GM18519 (cell line): ENCODE results near the gene COTL1.
"Not testable (repeated sequence)": the region's sequence is repeated elsewhere in the genome, so short reads cannot be mapped to it uniquely, and the experiment has no call there.

Experiments
- ATAC-seq: cut with Tn5 transposase; IDR thresholded peaks from one replicate; pipeline ENCODE4 v1.9.1; 2021; ENCODE audit warnings: mild to moderate bottlenecking, moderate library complexity; ENCODE audit not compliant: unreplicated experiment, low FRiP score

COTL1 gene

DNA sequence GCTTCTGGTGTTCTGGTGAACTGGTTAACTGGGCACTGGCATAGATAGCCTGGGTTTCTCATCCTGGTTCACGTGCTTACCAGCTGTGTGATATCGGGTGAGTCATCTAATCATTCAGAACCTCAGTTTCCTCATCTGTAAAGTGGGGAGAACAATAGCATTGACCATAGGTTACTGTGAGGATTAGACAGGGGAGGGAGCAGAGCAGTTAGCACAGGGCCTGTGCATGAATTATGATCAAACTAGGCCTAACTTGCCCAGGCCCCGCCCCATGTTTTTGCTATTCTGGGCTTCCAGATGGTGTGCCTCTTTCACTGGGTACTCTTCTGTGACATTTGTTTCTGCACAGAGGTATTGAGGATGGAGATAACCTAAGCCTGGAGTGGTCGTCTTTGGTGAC is 25.8 kb upstream of the COTL1 start:
- no peak for ATAC-seq

DNA sequence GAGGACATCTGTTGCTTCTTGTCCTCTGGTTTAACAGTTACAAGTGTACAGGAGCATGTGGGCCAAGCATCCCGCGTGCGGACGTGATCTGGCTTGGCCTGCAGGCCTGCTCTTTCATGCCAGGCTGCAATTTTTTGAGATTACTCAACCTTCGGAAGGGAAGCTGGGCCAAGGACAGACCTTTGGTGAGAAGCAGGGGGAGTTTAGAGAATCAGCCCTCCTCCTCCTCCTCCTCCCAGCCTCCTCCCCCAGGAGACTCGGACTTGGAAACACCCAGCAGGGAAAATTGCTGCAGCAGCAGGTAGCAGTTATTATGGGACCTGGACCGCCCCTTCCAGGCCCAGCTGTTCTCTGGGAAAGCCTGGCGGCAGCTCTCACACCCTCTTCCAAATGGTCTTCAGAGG is 25.3 kb upstream of the COTL1 start:
- no peak for ATAC-seq

DNA sequence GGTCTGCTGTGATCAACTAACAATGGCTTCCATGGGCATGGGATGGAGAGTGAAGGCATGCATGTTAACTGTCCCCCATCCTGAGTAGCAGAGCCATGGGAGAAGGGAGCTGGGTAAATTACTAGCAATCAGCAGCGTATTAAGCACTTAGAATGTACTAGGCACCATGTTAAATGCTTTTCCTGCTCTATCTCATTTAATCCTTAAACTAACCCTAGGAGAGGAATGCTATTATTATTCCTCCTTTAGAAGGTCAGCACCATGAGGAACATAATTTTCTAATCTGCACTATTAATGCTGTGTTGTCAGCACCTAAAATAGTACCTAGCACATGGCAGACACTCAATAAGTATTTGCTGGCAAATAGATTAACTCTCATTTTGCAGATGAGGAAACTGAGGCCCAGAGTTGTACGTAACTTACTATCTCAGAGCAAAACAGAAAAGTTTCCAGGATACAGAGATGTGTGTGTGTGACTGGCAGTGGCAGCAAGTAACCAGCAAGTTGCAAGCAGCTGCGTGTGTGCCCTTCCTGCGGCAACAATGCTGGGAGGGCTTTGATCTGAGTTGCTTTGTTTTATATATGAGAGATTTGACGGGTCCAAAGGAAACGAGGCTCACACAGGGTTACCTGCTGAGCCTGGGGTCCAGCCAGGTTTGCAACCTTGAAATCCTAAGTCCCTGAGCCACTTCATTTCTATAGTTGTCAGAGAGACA is 23.9 kb upstream of the COTL1 start:
- ATAC-seq = no peak

DNA sequence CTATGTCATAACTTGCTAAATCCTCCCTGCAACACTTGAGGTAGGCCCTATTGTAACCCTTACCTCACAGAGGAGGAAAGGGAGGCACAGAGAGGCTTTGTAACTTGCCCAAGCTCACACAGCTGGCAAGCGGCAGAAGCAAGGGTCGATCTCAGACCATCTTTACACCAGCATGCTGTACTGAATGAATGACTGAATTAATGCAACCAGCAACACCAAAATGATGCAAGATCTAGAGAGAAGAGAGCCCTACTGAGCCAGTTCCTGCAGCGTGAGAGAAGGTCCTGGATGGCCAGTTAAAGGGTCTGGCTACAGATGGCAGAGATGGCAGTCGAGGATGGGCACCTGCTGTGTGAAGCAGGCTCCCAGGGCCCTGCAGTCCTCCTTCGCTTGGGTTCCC is 22.3 kb upstream of the COTL1 start:
- no peak for ATAC-seq

DNA sequence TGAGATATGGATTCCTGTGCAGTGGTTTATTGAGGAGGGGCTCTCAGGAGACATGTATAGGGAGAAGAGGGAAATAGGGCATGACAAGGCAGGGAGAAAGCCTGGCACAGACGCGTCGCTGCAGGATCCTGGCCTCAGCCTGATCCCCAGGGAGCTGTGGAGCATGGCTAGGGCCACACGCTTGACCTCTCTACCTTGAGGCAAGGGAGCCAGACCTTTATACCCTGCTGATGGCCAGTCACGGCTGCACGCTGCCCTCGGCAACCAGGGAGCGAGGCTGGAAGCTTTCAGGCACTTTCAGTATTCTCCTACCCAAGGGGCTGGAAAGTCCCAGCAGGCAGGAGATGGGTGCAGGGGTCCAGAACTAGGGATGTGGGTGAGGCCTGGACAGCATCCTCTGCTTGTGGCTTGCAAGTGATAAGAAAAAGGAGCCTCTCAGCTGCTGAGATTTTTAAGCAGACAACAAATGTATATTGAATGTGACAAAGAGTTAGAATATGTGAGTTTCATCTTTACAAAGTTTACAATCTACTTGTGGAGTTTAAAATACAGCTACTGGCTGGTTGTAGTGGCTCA is 20.4 kb upstream of the COTL1 start:
- no peak for ATAC-seq

DNA sequence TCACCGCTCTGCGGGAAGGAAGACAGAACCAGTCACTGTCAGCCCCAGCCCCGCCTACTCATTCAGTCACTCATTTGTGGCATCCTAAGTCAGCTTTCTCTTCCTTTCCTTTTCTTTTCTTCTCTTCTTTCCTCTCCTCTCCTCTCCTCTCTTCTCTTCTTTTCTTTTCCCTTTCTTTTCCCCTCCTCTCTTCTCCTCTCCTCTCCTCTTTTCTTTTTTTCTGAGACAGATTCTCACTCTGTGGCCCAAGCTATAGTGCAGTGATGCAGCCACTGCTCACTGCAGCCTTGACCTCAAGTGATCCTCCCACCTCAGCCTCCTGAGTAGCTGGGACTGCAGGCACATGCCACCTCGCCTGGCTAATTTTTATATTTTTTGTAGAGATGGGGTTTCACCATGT is 19.8 kb upstream of the COTL1 start:
- ATAC-seq = no peak

DNA sequence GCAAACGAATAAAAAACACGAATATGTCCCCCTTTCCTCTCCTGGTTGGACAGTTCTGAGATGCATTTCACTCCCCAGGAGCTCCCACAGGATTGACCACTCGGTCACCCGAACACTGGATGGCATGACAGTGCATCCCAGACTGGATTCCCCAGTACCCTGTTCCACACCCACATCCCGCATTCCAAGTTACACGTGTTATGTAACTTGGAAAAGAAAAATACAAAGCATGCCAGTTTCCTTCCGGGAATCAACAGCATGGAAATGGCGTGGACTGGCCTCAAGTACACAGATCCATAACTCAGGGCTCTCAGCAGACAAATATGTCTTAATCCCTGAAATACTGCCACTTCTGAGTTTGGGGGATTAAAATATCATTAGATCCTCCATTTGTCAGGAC is 17.8 kb upstream of the COTL1 start:
- ATAC-seq = no peak

DNA sequence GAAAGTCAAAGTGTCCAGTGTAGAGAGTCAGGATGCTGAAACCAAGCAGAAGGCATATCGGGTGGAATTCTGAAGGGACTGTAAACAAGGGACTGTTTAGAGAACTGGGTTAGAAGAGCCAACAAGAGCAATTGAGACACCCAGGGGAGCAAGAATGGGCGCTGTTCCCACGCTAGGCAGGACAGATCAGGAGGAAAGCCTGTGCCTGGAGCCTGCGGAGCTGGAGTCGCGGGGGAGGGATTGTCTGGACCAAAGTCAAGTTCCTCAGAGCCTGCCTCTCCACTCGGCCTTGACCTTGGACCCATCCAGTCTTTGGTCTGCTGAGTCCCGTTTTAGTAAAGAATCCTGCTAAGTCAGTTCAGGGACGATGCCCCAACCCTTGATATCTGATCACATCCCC is 15.7 kb upstream of the COTL1 start:
- ATAC-seq = no peak

DNA sequence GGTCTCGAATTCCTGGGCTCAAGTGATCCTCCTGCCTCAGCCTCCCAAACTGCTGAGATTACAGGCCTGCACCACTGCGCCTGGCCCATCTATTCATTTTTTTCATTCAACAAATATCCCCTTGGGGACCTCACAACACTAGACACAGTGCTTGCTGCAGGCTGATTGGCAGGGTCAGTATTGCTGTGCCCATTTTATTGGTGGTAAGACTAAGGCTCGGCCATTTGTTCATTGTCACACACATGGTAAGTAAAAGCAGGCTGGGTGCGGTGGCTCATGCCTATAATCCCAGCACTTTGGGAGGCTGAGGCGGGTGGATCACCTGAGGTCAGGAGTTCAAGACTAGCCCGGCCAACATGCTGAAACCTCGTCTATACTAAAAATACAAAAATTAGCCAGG is 15.0 kb upstream of the COTL1 start:
- ATAC-seq = not testable (repeated sequence)

DNA sequence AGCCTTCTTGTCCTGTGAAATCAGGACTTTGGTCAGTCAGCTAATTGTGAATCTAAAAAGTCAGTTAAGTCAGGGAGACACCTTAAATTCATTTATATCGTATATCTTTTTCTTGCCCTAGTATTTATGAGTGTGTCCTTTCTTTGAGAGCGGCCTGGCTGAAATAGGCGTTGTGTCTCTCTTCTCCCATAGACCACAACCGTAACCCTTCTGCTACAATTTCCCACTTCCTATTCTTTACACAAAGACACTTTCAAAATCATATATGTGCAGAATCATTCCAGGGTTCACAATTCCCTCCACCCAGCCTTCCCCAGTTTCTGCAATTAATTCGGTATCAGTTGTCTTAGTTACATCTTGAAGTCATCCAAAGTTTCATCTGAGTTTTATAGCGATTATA is 14.0 kb upstream of the COTL1 start:
- ATAC-seq = no peak

DNA sequence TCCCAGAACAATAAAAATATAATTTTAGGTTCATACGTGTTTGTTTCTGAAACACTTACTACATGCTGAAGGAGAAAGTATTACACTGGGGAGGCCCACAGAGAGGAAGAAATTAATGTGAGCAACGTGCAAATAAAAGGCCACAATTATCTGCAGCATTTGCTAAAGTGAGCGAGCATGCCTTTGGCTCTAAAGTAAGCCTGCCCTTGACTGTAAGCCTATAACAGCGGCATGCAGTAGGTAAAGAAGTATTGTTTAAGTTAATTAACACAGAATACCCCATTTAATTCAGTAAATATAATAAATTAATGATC is 13.2 kb upstream of the COTL1 start:
- no peak for ATAC-seq

DNA sequence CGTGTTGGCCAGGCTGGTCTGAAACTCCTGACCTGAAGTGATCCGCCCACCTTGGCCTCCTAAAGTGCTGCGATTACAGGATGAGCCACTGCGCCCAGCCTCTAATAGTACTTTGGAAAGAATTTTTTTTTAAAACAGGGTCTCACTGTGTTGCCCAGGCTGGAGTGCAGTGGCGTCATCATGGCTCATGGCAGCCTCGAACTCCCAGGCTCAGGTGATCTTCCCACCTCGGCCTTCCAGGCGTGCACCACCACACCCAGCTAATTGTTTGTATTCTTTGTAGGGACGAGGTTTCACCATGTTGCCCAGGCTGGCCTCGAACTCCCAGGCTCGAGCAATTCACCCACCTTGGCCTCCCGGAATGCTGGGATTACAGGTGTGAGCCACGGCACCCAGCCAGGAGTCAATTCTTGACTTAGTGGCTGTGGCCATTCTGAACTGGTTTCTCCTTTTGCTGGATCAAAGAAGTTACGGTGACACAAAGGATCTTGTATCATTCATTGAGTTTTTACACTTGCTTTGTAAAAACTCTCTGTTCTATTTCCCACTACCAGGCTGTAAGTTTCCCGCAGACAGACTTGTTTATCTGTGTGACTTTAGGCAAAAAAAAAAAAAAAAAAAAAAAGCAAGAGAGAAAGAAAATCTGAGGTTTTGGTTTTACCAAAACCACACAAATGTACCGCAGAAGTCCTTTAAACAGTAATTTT is 12.7 kb upstream of the COTL1 start:
- ATAC-seq = no peak

DNA sequence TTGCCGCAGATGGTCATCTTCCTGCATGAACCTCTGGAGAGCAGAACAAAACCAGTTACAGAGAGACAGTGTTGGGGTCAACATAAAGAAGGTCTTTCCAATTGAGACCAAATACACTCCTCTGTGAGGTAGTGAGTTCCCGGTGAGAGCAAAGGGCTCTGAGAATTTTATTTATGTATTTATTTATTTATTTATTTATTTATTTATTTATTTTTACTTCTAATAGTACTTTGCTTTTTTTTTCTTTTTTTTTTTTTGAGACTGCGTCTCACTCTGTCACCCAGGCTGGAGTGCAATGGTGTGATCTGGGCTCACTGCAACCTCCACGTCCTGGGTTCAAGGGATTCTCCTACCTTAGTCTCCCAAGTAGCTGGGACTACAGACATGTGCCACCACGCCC is 12.1 kb upstream of the COTL1 start:
- no peak for ATAC-seq

DNA sequence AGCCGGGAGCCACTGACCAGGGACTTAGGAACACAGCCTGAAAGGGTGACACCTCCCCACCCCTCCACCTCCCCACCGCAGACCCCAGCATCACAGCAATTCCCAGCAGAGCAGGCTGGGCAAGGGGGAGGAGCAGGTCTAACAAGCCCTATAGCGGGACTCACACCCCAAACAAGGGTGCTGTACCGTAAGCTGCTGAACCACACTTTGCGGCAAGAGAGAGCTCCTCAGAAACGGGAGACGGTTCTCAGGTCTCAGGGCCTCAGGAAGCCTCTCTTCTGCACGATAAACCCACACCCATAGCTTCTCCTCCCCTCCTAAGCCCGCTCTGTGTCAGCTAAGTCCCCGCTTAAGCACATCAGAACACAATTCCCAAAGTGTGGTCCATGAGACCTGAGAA is 11.7 kb upstream of the COTL1 start:
- ATAC-seq = no peak

DNA sequence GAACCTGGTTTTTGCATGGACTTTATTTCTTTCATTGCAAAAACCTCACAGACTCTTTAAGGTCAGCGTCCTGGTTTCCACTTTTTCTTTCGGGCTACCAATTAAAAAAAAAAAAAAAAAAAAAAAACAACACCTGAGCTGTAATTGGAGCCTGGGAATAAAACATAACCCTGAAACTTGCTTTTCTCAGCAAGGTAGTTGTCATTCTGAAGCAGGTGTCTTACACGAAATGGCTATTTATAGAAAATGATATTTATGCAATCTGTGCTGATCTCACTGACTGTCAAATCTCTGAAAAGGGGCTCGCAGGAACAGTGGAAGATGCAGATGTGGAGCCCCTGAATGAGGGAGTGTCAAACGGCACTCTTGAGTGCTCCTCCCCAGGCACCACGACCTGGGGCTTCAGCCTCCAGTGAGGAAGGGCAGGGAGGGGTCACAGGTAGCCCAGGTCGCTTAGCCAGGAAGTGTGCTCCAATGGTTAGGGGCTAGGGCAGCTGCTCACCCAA is 10.4 kb upstream of the COTL1 start:
- ATAC-seq = no peak

DNA sequence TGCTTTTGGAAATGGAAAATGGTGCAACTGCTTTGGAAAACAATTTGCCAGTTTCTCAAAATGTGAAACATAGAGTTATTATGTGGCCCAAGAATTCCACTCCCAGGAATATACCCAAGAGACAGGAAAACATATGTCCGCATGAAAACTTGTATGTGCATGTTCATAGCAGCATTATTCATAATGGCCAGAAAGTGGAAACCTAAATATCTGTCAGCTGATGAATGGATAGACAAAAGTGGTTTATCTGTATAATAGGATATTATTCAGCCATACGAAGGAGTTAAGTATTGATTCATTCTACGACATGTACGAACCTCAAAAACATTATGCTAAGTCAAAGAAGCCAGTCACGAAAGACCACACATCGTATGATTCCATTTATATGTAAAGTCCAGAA is 7.7 kb upstream of the COTL1 start:
- ATAC-seq = no peak

DNA sequence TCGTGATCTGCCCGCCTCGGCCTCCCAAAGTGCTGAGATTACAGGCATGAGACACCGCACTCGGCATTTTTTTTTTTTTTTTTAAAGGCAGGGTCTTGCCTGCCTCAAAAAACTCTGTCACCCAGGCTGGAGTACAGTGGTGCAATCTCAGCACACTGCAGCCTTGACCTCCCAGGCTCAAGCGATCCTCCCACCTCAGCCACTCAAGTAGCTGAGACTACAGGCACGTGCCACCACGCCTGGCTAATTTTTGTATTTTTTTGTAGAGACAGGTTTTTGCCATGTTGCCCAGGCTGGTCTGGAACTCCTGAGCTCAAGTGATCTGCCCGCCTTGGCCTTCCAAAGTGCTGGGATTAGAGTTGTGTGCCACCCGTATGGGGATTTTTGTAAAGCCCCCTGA is 3.0 kb upstream of the COTL1 start:
- not testable (repeated sequence) for ATAC-seq

DNA sequence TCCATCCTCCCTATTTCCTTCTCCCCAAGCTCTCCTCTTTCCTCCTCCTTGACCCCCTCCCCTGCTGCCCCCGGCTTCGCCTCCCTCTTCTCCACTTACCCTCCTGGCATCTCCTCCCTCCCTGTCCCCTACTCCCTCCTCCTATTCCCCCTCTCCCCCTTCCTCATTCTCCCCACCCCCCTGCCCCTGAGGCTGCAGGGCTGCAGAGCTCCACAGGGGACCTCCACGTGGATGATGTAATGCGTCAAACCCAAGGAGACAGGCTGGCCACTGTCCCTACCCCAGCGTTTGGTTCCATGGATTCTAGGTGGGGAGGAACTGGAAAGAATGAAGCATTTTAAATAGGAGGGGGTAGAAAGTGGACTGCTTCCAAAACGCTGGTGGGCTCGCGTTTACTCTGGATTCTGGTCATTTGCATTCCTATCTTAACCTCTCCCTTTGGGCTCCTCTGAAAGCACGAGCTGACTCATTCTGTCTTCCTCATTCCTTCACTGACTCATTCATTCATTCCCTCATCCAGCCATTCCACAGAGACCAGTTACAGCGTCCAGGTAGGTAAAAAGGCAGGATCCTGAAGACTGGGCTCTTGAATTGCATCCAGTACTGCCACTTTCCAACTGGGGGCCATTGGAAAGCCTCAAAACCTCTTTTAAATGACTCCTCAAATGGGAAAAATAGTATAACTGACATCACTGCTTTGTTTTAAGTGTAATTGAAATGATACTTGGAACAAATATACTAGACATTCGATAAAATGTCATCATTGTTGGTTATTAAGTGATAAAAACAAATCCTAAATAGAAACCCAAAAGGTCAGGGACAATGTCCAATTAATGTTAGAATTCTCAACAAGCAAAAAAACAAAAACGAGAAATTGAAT is 943 bp upstream of the COTL1 start:
- ATAC-seq = no peak

DNA sequence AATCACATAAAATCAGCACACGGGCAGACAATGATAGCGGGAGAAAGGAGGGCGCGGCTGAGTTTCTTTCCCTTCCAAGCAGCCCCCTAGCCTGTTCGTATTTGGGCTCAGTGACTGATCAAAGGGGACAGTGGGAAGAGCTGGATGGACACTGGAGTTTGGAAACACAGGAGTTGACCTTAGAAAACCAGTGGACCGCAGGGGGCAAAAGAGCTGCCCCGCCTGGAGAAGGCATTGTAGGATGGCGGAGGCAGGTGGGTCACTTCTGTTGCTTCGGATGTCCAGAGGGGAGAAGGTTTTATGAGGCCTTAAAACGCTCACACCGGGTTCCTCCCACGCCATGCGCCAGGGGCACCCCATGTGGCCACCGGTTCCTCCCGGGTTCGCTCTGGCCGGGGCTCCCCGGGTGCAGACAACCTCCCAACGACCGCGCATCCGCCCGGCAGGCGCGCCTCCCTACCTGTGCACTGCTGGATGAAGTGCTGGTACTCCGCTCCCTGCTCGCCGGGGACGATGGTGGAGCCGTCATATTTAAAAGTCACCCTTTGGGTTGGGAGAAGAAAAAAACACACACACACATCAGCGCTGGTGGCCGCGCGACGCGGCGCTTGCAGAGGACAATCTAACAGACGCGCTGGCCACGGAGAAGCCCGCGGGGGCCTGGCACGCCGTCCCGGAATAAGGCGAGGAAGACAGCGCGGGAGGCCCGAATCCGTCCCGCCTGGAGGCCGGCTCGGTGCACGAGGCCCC is 662 bp downstream of the COTL1 start:
- ATAC-seq = peak; percentile 18

DNA sequence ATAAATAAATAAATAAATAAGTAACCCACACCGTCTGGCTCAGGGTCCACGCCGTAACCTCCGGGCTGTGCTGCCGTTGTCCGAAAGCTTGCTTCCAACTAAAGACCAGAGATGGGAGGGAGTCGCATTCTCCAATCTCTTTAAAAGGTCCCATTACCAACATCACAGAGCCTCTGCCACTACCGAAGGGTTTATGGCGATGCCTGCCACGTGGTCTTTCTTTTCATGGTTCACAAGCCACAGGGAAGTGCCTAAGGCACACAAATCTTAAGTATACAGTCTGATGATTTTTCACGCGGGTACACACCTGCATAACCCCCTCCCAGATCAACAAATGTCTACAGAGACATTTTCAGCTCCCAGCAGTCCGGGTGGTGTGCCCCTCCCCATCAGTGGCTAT is 1.4 kb downstream of the COTL1 start:
- ATAC-seq = no peak
